H7 (cell line): ENCODE results near the gene CCDC33. TPM values are rescaled to one million over a fixed set of nuclear protein-coding genes. Genes with fewer than 3 reads are reported as not detected.

Source experiments
- DNase-seq: peaks from one replicate; pipeline ENCODE4 v3.0.0; 2012
- H3K27me3 ChIP-seq: 2 replicates; pipeline ENCODE4 v1.6.0; 2011; ENCODE audit warnings: mild to moderate bottlenecking, low read length; ENCODE audit not compliant: control insufficient read depth, insufficient read depth
- H3K36me3 ChIP-seq: replicated peaks from 2 replicates; pipeline ENCODE4 v1.5.1; 2011; ENCODE audit warnings: low read length; ENCODE audit not compliant: control insufficient read depth, insufficient read depth
- H3K4me3 ChIP-seq: 2 replicates; pipeline ENCODE4 v1.5.1; 2011; ENCODE audit warnings: low read depth, mild to moderate bottlenecking, control low read depth, low read length, moderate library complexity; ENCODE audit not compliant: insufficient read depth
- total RNA-seq: library from RNA; depleted of rRNA; stranded (reverse); fragments of >200 nt; shearing (Covaris generic); gene quantifications from 2 replicates; pipeline ENCODE4 v1.2.3, GENCODE V29; 2014

Gene CCDC33
- total RNA-seq, 1 experiment from 2014 or later, result 4.8 TPM

GRCh38 chr15:74252291-74252690 lies 16.2 kb downstream of the CCDC33 start:
- DNase-seq, result no peak
- H3K27me3 ChIP-seq, result peaks cover 2% of the 10 kb centered on the region; the same call in 1 of the 2 replicates

GRCh38 chr15:74252721-74253120 lies 16.6 kb downstream of the CCDC33 start:
- Histone ChIP-seq H3K36me3 (no peaks in the 10 kb centered on the region), H3K27me3 (peaks cover 2% of the 10 kb centered on the region; the same call in 1 of the 2 replicates), H3K4me3 (no peak overlapping the region)
- no peak for DNase-seq

More at GRCh38 chr15:74252291-74252690, 16.2 kb downstream of the CCDC33 start:
- Histone ChIP-seq H3K4me3 (no peak overlapping the region), H3K36me3 (no peaks in the 10 kb centered on the region)

- no peak for DNase-seq
- Histone ChIP-seq H3K27me3 (peaks cover 2% of the 10 kb centered on the region; the same call in 1 of the 2 replicates), H3K4me3 (no peak overlapping the region), H3K36me3 (no peaks in the 10 kb centered on the region)
These were observed 17.2 kb downstream of the CCDC33 start for GRCh38 chr15:74253211-74253921.

GRCh38 chr15:74257105-74257504 lies 21.0 kb downstream of the CCDC33 start:
- DNase-seq, result no peak
- Histone ChIP-seq H3K4me3 (no peak overlapping the region), H3K27me3 (peaks cover 3% of the 10 kb centered on the region; the same call in 1 of the 2 replicates), H3K36me3 (no peaks in the 10 kb centered on the region)

- Histone ChIP-seq H3K27me3 (peaks cover 3% of the 10 kb centered on the region; the same call in 1 of the 2 replicates), H3K36me3 (no peaks in the 10 kb centered on the region), H3K4me3 (no peak overlapping the region)
- no peak for DNase-seq
These were observed 21.5 kb downstream of the CCDC33 start for GRCh38 chr15:74257623-74258022.

GRCh38 chr15:74258456-74259291 lies 22.5 kb downstream of the CCDC33 start:
- Histone ChIP-seq H3K27me3 (peaks cover 1% of the 10 kb centered on the region; the same call in 1 of the 2 replicates), H3K36me3 (no peaks in the 10 kb centered on the region), H3K4me3 (no peak overlapping the region)
- DNase-seq, result no peak

- Histone ChIP-seq H3K4me3 (no peak overlapping the region), H3K36me3 (no peaks in the 10 kb centered on the region), H3K27me3 (peaks cover 1% of the 10 kb centered on the region; the same call in 1 of the 2 replicates)
- DNase-seq, result no peak
These were observed 23.1 kb downstream of the CCDC33 start for GRCh38 chr15:74259292-74259648.

- no peak for DNase-seq
- Histone ChIP-seq H3K36me3 (no peaks in the 10 kb centered on the region), H3K4me3 (no peak overlapping the region), H3K27me3 (peaks cover 1% of the 10 kb centered on the region; the same call in 1 of the 2 replicates)
These were observed 23.9 kb downstream of the CCDC33 start for GRCh38 chr15:74259821-74260607.

- Histone ChIP-seq H3K27me3 (peaks cover 1% of the 10 kb centered on the region; the same call in 1 of the 2 replicates), H3K36me3 (no peaks in the 10 kb centered on the region), H3K4me3 (no peak overlapping the region)
- DNase-seq, result no peak
These were observed 24.9 kb downstream of the CCDC33 start for GRCh38 chr15:74261041-74261440.

GRCh38 chr15:74261685-74262084 lies 25.6 kb downstream of the CCDC33 start:
- DNase-seq, result no peak
- no peak overlapping the region for H3K4me3 ChIP-seq

GRCh38 chr15:74262151-74262550 lies 26.0 kb downstream of the CCDC33 start:
- H3K27me3 ChIP-seq, result peaks cover 1% of the 10 kb centered on the region; the same call in 1 of the 2 replicates
- H3K4me3 ChIP-seq, result no peak overlapping the region
- DNase-seq, result no peak
- no peaks in the 10 kb centered on the region for H3K36me3 ChIP-seq

More at GRCh38 chr15:74261685-74262084, 25.6 kb downstream of the CCDC33 start:
- peaks cover 1% of the 10 kb centered on the region; the same call in 1 of the 2 replicates for H3K27me3 ChIP-seq
- H3K36me3 ChIP-seq, result no peaks in the 10 kb centered on the region

GRCh38 chr15:74262625-74263024 lies 26.5 kb downstream of the CCDC33 start:
- Histone ChIP-seq H3K36me3 (no peaks in the 10 kb centered on the region), H3K27me3 (peaks cover 1% of the 10 kb centered on the region; the same call in 1 of the 2 replicates), H3K4me3 (no peak overlapping the region)
- DNase-seq, result no peak

- peak; percentile 42 for DNase-seq
- H3K4me3 ChIP-seq, result no peak overlapping the region
- H3K36me3 ChIP-seq, result no peaks in the 10 kb centered on the region
- H3K27me3 ChIP-seq, result peaks cover 1% of the 10 kb centered on the region; the same call in 1 of the 2 replicates
These were observed 27.3 kb downstream of the CCDC33 start for GRCh38 chr15:74263466-74263865.

GRCh38 chr15:74264081-74264501 lies 28.0 kb downstream of the CCDC33 start:
- Histone ChIP-seq H3K4me3 (no peak overlapping the region), H3K27me3 (peaks cover 1% of the 10 kb centered on the region; the same call in 1 of the 2 replicates), H3K36me3 (no peaks in the 10 kb centered on the region)
- DNase-seq, result peak; percentile 81
